Endothelial cell (in vitro differentiated cells): Measurements from ENCODE around the gene LPCAT2. TPM values are rescaled to one million over a fixed set of nuclear protein-coding genes. Genes with fewer than 3 reads are reported as not detected.

ENCODE experiments used
- DNase-seq: peaks from one replicate; pipeline ENCODE4 v3.0.0; 2021; ENCODE audit warnings: low spot score
- H3K27ac Mint-ChIP-seq: one replicate; pipeline ENCODE4 v1.8.0; 2021; ENCODE audit warnings: mixed read lengths, inconsistent platforms; ENCODE audit not compliant: unreplicated experiment
- H3K27me3 Mint-ChIP-seq: one replicate; pipeline ENCODE4 v1.8.0; 2021; ENCODE audit warnings: mild to moderate bottlenecking, moderate library complexity, mixed read lengths, inconsistent platforms; ENCODE audit not compliant: unreplicated experiment
- H3K36me3 Mint-ChIP-seq: one replicate; pipeline ENCODE4 v1.8.0; 2021; ENCODE audit warnings: mild to moderate bottlenecking, low read depth, mixed read lengths, inconsistent platforms; ENCODE audit not compliant: unreplicated experiment
- H3K4me1 Mint-ChIP-seq: one replicate; pipeline ENCODE4 v1.8.0; 2021; ENCODE audit warnings: mild to moderate bottlenecking, mixed read lengths, inconsistent platforms; ENCODE audit not compliant: unreplicated experiment
- H3K4me3 Mint-ChIP-seq: one replicate; pipeline ENCODE4 v1.8.0; 2021; ENCODE audit warnings: mild to moderate bottlenecking, mixed read lengths, inconsistent platforms; ENCODE audit not compliant: unreplicated experiment
- H3K9me3 Mint-ChIP-seq: one replicate; pipeline ENCODE4 v1.8.0; 2021; ENCODE audit warnings: mixed read lengths, inconsistent platforms; ENCODE audit not compliant: unreplicated experiment
- total RNA-seq: library from RNA; stranded (reverse); fragmentation: NEBNext Ultra II Directional; extraction: Animal tissue kit (Norgen Biotek cat#: 25700); gene quantifications from one replicate; pipeline ENCODE4 v1.2.1, GENCODE V29; 2021; ENCODE audit not compliant: unreplicated experiment
- TF ChIP-seq, protein P1 (sequence below): fragments of 200-600 bp; sonication (generic); IDR thresholded peaks from one replicate; pipeline ENCODE4 v1.5.0; 2021; ENCODE audit warnings: antibody characterized with exemption; ENCODE audit not compliant: unreplicated experiment

LPCAT2 gene
- total RNA-seq, 1 donor from 2014 or later, result 25.5 TPM

DNA sequence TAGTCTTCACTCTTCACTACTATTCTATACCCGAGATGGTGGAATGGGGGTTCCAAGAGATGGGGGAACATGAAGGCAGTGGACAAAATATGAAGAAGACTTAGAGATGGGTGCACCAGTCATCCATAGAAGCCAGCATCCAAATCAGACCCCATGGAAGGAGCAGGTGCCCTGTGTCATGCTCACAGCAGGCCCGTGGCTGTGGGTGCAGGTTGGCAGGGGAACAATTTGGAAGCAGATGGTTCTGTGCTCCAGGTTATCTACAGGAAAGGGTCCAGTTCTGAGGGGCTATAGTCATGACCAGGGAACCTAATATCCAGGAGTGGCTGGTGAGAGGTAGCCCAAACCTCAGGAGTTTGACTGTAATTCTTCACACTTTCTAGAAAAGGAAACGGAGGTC is 9.6 kb upstream of the LPCAT2 start:
- Mint-ChIP-seq H3K4me1 (peaks cover 18% of the 10 kb centered on the region), H3K27me3 (peaks cover 3% of the 10 kb centered on the region), H3K36me3 (peaks cover 46% of the 10 kb centered on the region), H3K27ac (peak overlapping the region; percentile 84), H3K9me3 (no peaks in the 10 kb centered on the region), H3K4me3 (peak overlapping the region; percentile 31)
- TF ChIP-seq, protein P1, sequence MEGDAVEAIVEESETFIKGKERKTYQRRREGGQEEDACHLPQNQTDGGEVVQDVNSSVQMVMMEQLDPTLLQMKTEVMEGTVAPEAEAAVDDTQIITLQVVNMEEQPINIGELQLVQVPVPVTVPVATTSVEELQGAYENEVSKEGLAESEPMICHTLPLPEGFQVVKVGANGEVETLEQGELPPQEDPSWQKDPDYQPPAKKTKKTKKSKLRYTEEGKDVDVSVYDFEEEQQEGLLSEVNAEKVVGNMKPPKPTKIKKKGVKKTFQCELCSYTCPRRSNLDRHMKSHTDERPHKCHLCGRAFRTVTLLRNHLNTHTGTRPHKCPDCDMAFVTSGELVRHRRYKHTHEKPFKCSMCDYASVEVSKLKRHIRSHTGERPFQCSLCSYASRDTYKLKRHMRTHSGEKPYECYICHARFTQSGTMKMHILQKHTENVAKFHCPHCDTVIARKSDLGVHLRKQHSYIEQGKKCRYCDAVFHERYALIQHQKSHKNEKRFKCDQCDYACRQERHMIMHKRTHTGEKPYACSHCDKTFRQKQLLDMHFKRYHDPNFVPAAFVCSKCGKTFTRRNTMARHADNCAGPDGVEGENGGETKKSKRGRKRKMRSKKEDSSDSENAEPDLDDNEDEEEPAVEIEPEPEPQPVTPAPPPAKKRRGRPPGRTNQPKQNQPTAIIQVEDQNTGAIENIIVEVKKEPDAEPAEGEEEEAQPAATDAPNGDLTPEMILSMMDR, result no peak
- DNase-seq, result no peak

DNA sequence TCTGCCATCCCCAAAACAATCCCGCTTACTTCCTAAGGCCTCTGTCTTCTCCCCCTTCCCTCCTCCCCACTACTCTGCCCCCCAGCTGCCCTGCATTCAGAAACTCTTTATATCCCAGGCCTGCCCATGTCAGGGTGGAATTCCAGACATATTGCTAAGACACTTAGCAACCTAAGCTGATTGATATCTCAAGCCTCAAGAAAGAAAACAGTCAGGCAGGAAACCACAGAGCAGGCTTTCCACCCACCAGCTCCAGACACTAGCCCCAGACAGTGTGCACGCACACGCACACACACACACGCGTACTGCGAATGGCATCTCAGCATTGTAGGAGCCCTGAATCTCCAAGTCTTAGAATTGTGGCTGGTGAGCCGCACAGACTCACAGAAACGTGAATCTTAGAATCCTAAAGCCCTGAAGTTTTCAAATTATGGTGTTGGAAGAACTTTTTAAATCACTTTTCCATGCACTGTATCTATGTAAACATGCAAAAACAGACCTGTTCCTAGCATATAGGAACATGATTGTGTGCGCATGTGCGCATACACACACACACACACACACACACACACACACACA is 8.8 kb upstream of the LPCAT2 start:
- Mint-ChIP-seq H3K4me3 (peak overlapping the region; percentile 67), H3K27me3 (peaks cover 3% of the 10 kb centered on the region), H3K36me3 (peaks cover 39% of the 10 kb centered on the region), H3K27ac (peak overlapping the region; percentile 84), H3K9me3 (no peaks in the 10 kb centered on the region), H3K4me1 (peaks cover 18% of the 10 kb centered on the region)
- TF ChIP-seq, protein P1, result no peak
- peak; percentile 40 for DNase-seq

DNA sequence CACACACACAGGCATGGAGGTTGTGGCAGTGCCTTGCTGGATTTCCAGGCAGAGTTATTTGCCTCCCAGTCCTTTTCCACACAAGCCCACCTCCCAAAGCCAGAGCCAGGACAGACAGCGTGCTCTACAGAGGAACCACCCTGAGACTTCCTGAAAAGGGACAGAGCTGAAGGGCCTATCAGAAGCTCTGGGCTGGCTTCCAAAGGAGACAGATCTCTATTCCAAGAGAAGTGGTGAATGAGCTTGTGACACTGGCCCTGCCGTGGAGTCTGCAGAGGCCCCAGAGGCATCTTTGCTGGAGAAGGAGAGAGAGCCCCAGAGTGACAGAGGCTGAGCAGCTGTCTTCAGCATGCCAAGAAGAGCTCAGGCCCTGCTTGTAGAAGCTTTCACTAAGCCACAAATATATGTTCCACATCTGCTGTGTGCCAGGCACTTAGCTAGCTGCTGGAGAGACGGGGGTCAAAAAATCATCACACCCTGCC is 8.3 kb upstream of the LPCAT2 start:
- no peaks in the 10 kb centered on the region for H3K9me3 Mint-ChIP-seq
- DNase-seq, result no peak
- TF ChIP-seq, protein P1, result no peak
- H3K4me1 Mint-ChIP-seq, result peaks cover 18% of the 10 kb centered on the region
- peaks cover 3% of the 10 kb centered on the region for H3K27me3 Mint-ChIP-seq
- H3K36me3 Mint-ChIP-seq, result peaks cover 35% of the 10 kb centered on the region
- peak overlapping the region; percentile 67 for H3K4me3 Mint-ChIP-seq
- H3K27ac Mint-ChIP-seq, result peak overlapping the region; percentile 84

DNA sequence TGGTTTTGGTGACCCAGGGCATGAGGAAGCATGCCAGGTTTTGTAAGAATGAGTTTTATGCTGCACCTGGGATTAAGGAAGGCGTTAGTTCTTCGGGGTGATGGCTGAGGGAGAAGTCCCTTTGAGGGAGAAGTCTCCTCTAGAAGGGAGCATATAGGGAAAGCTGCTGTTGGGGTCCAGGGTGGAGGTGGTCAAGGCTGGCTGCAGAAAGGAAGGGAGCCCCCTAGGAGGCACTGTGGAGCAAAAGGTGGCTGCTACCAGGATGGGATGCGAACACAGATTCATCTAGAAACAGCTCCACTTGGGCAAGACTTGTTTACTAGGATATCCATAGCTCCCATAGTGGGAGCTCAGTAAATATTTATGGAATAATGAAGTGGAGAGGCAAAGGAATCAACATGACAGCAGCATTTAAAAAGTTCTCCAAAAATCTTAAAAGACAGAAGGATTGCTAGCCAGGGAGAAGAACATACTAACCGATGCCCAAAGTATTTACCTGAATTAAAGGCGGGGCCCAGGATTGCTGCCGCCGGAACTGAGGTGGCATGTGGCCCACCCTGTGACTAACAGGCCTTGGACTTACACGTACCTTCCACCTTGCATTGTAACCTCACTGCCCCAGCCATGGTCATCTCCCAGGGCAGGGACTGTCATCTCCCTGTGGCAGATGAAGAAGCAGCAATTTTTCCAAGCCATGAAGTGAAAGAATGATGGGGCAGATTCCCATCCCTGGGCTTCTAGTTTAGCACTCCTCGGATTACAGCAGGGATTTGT is 7.1 kb upstream of the LPCAT2 start:
- no peaks in the 10 kb centered on the region for H3K9me3 Mint-ChIP-seq
- peaks cover 5% of the 10 kb centered on the region for H3K27me3 Mint-ChIP-seq
- peak overlapping the region; percentile 66 for H3K27ac Mint-ChIP-seq
- TF ChIP-seq, protein P1, result peak; percentile 49
- peak; percentile 45 for DNase-seq
- peaks cover 18% of the 10 kb centered on the region for H3K4me1 Mint-ChIP-seq
- peak overlapping the region; percentile 5 for H3K4me3 Mint-ChIP-seq
- H3K36me3 Mint-ChIP-seq, result peaks cover 32% of the 10 kb centered on the region

DNA sequence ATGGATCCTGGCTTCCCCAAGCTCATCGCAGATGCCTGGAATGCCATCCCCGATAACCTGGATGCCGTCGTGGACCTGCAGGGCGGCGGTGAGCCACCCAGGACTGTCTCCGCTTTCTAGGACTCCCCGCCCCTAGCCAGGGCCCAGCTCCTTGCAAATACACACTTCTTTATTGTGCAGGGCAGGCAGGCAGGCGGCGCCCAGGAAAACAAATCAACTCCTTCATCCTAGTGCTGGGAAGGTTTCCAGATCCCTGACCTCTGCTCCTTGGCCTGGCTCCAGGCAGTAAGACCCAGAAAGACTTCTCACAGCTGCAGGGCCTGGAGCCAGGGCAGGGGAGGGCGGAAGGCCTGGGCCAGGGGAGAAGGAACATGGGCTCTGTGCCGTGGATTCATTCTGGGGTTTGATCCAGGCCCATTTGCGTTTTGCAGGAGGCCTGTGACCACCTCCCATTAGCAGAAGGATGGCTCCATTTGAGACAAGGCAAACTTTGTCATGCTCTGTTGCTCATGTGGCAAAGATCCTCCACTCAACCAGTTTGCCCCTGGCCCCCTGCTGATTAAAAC is 6.0 kb upstream of the LPCAT2 start:
- H3K4me3 Mint-ChIP-seq, result no peak overlapping the region
- peaks cover 18% of the 10 kb centered on the region for H3K4me1 Mint-ChIP-seq
- H3K36me3 Mint-ChIP-seq, result peaks cover 30% of the 10 kb centered on the region
- no peaks in the 10 kb centered on the region for H3K9me3 Mint-ChIP-seq
- no peak for DNase-seq
- H3K27me3 Mint-ChIP-seq, result peaks cover 5% of the 10 kb centered on the region
- TF ChIP-seq, protein P1, result no peak
- no peak overlapping the region for H3K27ac Mint-ChIP-seq
